ENCODE data around the gene RNF14. TPM values are rescaled to one million over a fixed set of nuclear protein-coding genes. Genes with fewer than 3 reads are reported as not detected.

Gene RNF14
- total and polyA plus RNA-seq, 9 of the 15 experiments (the other 6 are each of a cell fraction or from before 2014, with no cell fraction given): 36.3 to 140 (median 75.1) TPM

GRCh38 chr5:142014911-142015584 is 46.1 kb downstream of the RNF14 start (continued):
- no peak for TF ChIP-seq PATZ1 (CRISPR knock-in tag; IDR thresholded peaks at IDR 0.05; ENCODE audit: borderline replicate concordance)
- TF ChIP-seq ATF7 (IDR thresholded peaks at IDR 0.05): no peak
- no peak for TF ChIP-seq MYC (IDR thresholded peaks at IDR 0.05; ENCODE audit: low read depth, low read length)
- TF ChIP-seq MYC (CRISPR knock-in tag; IDR thresholded peaks at IDR 0.05; ENCODE audit: borderline replicate concordance, low read depth): no peak
- TF ChIP-seq MCM2 (IDR thresholded peaks at IDR 0.05; ENCODE audit: low read depth): no peak
- TF ChIP-seq ARNT (IDR thresholded peaks at IDR 0.05): no peak
- no peak; the same call in 1 of the 2 replicates for TF ChIP-seq ATF3 (IDR thresholded peaks at IDR 0.05)
- TF ChIP-seq ATF3 (CRISPR knock-in tag; conservative IDR thresholded peaks at IDR 0.05): no peak
- no peak for TF ChIP-seq KDM4B (IDR thresholded peaks at IDR 0.05; ENCODE audit: borderline replicate concordance in 2 of 2, low read depth in 1 of 2)
- TF ChIP-seq NONO (IDR thresholded peaks at IDR 0.05; ENCODE audit: low read depth in 2 of 2, low read length in 1 of 2): no peak
- no peak for TF ChIP-seq PBX2 (CRISPR knock-in tag; IDR thresholded peaks at IDR 0.05; ENCODE audit: low read depth)
- no peak for TF ChIP-seq PBX2 (tag; conservative IDR thresholded peaks at IDR 0.05; ENCODE audit: low read depth)
- no peak for TF ChIP-seq ZNF79 (CRISPR knock-in tag; IDR thresholded peaks at IDR 0.05; ENCODE audit: low read depth)
- 0 out of 4 replicates have a peak, but pooled peaks of 1 of the 2 experiments have one; percentile 24 for TF ChIP-seq FOXK2 (conservative IDR thresholded peaks at IDR 0.05 in 1 of 2, IDR thresholded peaks at IDR 0.05 in 1 of 2; ENCODE audit: low read depth in 2 of 2)
- no peak for TF ChIP-seq XRCC4 (IDR thresholded peaks at IDR 0.05; ENCODE audit: extremely low read depth, insufficient read depth, insufficient read length)
- no peak for TF ChIP-seq ZNF655 (CRISPR knock-in tag; IDR thresholded peaks at IDR 0.05)
- TF ChIP-seq PTBP1 (IDR thresholded peaks at IDR 0.05; ENCODE audit: low read depth, low read length): no peak
- no peak for TF ChIP-seq DEAF1 (CRISPR knock-in tag; IDR thresholded peaks at IDR 0.05)
- TF ChIP-seq ELF1 (tag; IDR thresholded peaks at IDR 0.05): no peak

Measured in K562 (cell line).